Measurements from ENCODE around the gene ZP1.

GRCh38 chr11:60830478-60831142 lies 36.7 kb upstream of the ZP1 start:
- TF ChIP-seq CTCF (IDR thresholded peaks at IDR 0.05) = no peak
- TF ChIP-seq POLR2A (IDR thresholded peaks at IDR 0.05) = no peak
